HUES64 (cell line): ENCODE data around the gene TEX36.
"Not testable (repeated sequence)": the region's sequence is repeated elsewhere in the genome, so short reads cannot be mapped to it uniquely, and the experiment has no call there.

ENCODE experiments used
- H3K27ac ChIP-seq: 2 replicates; pipeline ENCODE4 v1.7.0; 2013; ENCODE audit warnings: low read depth, low read length, inconsistent platforms
- H3K27me3 ChIP-seq: 2 replicates; pipeline ENCODE4 v1.6.1; 2013; ENCODE audit warnings: mild to moderate bottlenecking, low read length; ENCODE audit not compliant: insufficient read depth
- H3K36me3 ChIP-seq: 2 replicates; pipeline ENCODE4 v1.6.1; 2013; ENCODE audit warnings: mild to moderate bottlenecking, low read length; ENCODE audit not compliant: insufficient read depth
- H3K4me1 ChIP-seq: 2 replicates; pipeline ENCODE4 v1.6.1; 2013; ENCODE audit warnings: mild to moderate bottlenecking, low read length, moderate library complexity; ENCODE audit not compliant: insufficient read depth
- H3K4me3 ChIP-seq: 2 replicates; pipeline ENCODE4 v1.5.1; 2013; ENCODE audit warnings: mild to moderate bottlenecking, low read length, moderate library complexity
- H3K9ac ChIP-seq: 2 replicates; pipeline ENCODE4 v1.6.1; 2013; ENCODE audit warnings: mild to moderate bottlenecking, low read depth, low read length
- H3K9me3 ChIP-seq: 2 replicates; pipeline ENCODE4 v1.6.1; 2013; ENCODE audit warnings: low read depth, low read length; ENCODE audit not compliant: insufficient read depth
- WGBS: fragments of 150-250, 120-280 bp; methylation state at CpG from one replicate; pipeline ENCODE4 v1.1.7; 2013; ENCODE audit warnings: missing lambda C conversion rate; 5-methylcytosine and 5-hydroxymethylcytosine counted together

TEX36 gene

GRCh38 chr10:125708971-125709503, 26.1 kb upstream of the TEX36 start:
- no peak overlapping the region for H3K27ac ChIP-seq
- no peaks in the 10 kb centered on the region for H3K36me3 ChIP-seq
- H3K9ac ChIP-seq = no peak overlapping the region
- H3K27me3 ChIP-seq = no peaks in the 10 kb centered on the region
- peaks cover 24% of the 10 kb centered on the region for H3K4me1 ChIP-seq
- no peak overlapping the region for H3K4me3 ChIP-seq
- H3K9me3 ChIP-seq = no peaks in the 10 kb centered on the region
- 56% methylated on average over 4 of the region's 5 CpGs for WGBS

- Histone ChIP-seq H3K9ac (no peak overlapping the region), H3K27me3 (no peaks in the 10 kb centered on the region), H3K36me3 (no peaks in the 10 kb centered on the region), H3K9me3 (no peaks in the 10 kb centered on the region), H3K27ac (no peak overlapping the region), H3K4me3 (no peak overlapping the region), H3K4me1 (peaks cover 24% of the 10 kb centered on the region)
- 84% methylated on average over 6 of the region's 6 CpGs for WGBS
Observed at GRCh38 chr10:125707541-125708468, 24.8 kb upstream of the TEX36 start.

DNA sequence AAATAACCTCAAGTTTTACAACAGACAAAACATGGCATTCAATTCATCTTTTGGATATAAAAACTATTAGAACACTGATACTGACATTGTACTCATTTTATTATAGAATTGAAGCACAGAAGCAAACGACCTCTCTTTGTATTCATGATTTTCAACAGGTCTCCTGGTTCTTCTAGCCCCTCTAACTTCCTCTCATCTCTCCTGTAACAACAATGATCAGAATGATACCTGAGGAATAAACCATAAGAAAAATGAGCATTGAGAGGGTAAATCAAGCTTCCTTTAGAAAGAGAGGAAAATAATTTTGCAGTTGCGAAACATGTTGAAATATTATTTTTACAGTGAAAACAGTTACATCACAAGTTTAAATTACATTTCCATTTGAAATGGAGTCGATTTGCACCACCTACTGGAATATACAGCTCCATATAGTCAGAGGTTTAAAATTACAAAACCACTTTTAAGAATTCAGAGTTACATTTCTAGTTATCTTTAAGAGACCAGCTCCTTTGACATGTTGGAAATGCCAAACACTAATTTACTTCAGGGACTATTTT, 17.5 kb upstream of the TEX36 start:
- WGBS = 94% methylated on average over 2 of the region's 3 CpGs
- no peaks in the 10 kb centered on the region for H3K9me3 ChIP-seq
- H3K27ac ChIP-seq = no peak overlapping the region
- no peaks in the 10 kb centered on the region for H3K4me1 ChIP-seq
- H3K4me3 ChIP-seq = no peak overlapping the region
- no peaks in the 10 kb centered on the region for H3K36me3 ChIP-seq
- no peaks in the 10 kb centered on the region for H3K27me3 ChIP-seq
- H3K9ac ChIP-seq = no peak overlapping the region

DNA sequence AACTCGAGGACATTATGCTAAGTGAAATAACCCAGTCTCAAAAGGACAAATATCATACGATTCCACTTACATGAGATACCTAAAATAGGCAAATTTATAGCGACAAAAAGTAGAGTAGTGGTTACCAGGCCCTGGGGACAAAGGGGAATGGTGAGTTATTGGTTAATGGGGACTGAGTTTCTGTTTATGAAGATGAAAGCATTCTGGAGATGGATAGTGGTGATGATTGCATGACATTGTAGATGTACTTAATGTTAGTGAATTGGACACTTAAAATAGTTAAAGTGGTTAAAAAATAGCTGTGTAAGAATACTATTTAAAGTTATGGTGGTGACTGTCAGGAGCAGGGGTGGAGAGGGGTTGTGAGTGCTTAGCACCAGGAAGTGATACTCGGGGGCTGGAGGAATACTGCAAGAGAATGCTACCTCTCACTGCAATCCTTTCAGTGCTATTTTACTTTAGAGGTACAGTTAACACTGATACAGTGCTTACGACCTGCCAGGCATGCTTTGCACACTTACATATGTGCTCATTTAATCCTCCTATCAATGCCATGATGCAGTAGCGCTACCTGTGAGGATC, 16.7 kb upstream of the TEX36 start:
- Histone ChIP-seq H3K9me3 (no peaks in the 10 kb centered on the region), H3K27me3 (no peaks in the 10 kb centered on the region), H3K27ac (no peak overlapping the region), H3K4me1 (no peaks in the 10 kb centered on the region), H3K36me3 (no peaks in the 10 kb centered on the region), H3K4me3 (no peak overlapping the region), H3K9ac (no peak overlapping the region)
- WGBS = 90% methylated on average over 6 of the region's 6 CpGs

DNA sequence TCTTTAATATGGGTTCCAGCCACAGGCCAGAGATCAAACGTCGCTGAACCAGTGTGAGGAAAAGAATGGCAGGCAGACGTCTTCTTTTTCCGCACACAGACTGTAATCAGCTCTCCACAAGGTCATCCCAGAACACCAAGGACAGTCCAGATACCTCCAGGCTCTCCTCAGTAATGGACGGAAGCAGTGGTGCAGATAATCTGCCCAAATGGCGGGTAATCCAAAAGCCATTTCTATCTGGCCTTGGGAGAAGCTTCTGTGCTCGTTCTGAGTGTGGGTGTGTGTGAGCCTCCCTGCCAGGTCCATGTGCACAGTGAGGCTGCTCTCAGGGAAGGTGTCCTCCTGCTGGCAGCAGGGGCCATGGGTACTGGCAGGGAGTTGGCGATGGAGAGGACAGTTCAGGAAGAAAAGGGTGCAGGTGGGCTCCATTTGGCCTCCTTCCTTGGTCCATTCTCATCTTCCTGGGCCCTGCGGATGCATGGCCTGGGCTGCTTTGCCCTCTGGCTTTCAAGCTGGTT, 15.6 kb upstream of the TEX36 start:
- H3K36me3 ChIP-seq = no peaks in the 10 kb centered on the region
- no peak overlapping the region for H3K4me3 ChIP-seq
- H3K9ac ChIP-seq = no peak overlapping the region
- no peaks in the 10 kb centered on the region for H3K9me3 ChIP-seq
- 89% methylated on average over 9 of the region's 9 CpGs for WGBS
- H3K27me3 ChIP-seq = no peaks in the 10 kb centered on the region
- no peak overlapping the region for H3K27ac ChIP-seq
- H3K4me1 ChIP-seq = peaks cover 1% of the 10 kb centered on the region; the same call in 1 of the 2 replicates

- H3K9ac ChIP-seq, H3K4me3 ChIP-seq: not testable (repeated sequence)
- WGBS = 89% methylated on average over 6 of the region's 6 CpGs
Observed at GRCh38 chr10:125696884-125697283, 13.9 kb upstream of the TEX36 start.

GRCh38 chr10:125694883-125695282, 11.9 kb upstream of the TEX36 start:
- WGBS = 89% methylated on average over 1 of the region's 1 CpG
- no peak overlapping the region for H3K9ac ChIP-seq
- H3K27me3 ChIP-seq = no peaks in the 10 kb centered on the region
- H3K36me3 ChIP-seq = no peaks in the 10 kb centered on the region
- no peak overlapping the region for H3K4me3 ChIP-seq
- no peak overlapping the region for H3K27ac ChIP-seq
- peaks cover 5% of the 10 kb centered on the region; the same call in 1 of the 2 replicates for H3K4me1 ChIP-seq
- no peaks in the 10 kb centered on the region for H3K9me3 ChIP-seq

More at GRCh38 chr10:125696884-125697283, 13.9 kb upstream of the TEX36 start:
- not testable (repeated sequence) for H3K27ac ChIP-seq, H3K4me1 ChIP-seq, H3K27me3 ChIP-seq, H3K36me3 ChIP-seq, H3K9me3 ChIP-seq

GRCh38 chr10:125693524-125693847, 10.5 kb upstream of the TEX36 start:
- H3K36me3 ChIP-seq = no peaks in the 10 kb centered on the region
- no peaks in the 10 kb centered on the region for H3K27me3 ChIP-seq
- no peaks in the 10 kb centered on the region for H3K9me3 ChIP-seq
- H3K4me1 ChIP-seq = peaks cover 5% of the 10 kb centered on the region; the same call in 1 of the 2 replicates
- 91% methylated on average over 2 of the region's 2 CpGs for WGBS
- no peak overlapping the region for H3K9ac ChIP-seq
- H3K4me3 ChIP-seq = no peak overlapping the region
- H3K27ac ChIP-seq = no peak overlapping the region

DNA sequence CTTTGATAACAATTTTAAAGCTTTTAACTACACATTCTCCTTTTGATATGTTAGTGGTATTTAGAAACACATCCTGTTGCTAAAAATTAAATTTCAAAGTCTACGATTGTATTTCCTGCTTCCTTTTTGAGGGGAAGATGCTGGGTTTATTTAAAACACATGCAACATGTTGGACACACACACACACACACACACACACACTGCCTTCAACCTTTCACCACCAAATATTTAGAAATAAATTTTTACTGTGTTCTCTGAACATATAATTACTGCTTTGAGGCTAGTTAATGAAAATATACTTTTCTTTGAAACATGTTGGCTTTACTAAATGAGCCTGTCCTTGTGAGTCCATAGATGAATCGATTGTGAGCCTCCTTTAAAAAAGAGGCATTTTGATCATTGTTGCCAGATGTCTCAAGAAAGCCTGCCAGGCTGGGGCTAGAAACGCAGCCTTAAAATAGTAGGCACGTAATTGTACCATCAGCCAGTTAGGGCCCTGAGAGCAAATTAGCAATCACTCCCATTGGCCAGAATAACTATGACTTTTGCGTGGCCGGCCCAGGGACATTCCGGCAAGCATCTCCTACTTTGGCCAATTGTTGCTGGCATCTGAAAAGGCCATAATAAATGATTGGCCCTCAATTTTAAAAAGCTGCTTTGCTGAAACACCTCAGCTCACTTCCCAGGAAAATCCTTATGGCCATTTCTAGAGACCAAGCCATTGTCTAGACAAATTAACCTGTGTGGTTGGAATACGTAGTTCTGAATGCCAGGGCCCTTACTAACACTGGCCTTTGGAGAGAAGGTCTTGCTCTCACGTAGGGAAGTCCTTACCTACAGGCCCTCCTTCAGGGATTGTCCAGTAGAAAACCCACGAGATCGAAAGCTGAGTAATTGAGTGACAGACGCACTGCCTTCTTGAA, 9.9 kb upstream of the TEX36 start:
- Histone ChIP-seq H3K4me1 (peaks cover 5% of the 10 kb centered on the region; the same call in 1 of the 2 replicates), H3K27ac (no peak overlapping the region), H3K9me3 (no peaks in the 10 kb centered on the region), H3K27me3 (no peaks in the 10 kb centered on the region), H3K9ac (no peak overlapping the region), H3K36me3 (no peaks in the 10 kb centered on the region), H3K4me3 (no peak overlapping the region)
- 91% methylated on average over 11 of the region's 12 CpGs for WGBS

- 84% methylated on average over 2 of the region's 3 CpGs for WGBS
- H3K27ac ChIP-seq = no peak overlapping the region
Observed at GRCh38 chr10:125692196-125692595, 9.2 kb upstream of the TEX36 start.

More at GRCh38 chr10:125692196-125692595, 9.2 kb upstream of the TEX36 start:
- H3K36me3 ChIP-seq = no peaks in the 10 kb centered on the region
- no peak overlapping the region for H3K9ac ChIP-seq
- H3K4me3 ChIP-seq = no peak overlapping the region
- H3K9me3 ChIP-seq = no peaks in the 10 kb centered on the region
- H3K27me3 ChIP-seq = no peaks in the 10 kb centered on the region
- peaks cover 5% of the 10 kb centered on the region; the same call in 1 of the 2 replicates for H3K4me1 ChIP-seq
